Choroid plexus epithelial cell (primary cell): Measurements from ENCODE around the gene NUDT21.

ENCODE experiments used
- DNase-seq: peaks from one replicate; pipeline ENCODE4 v3.0.0-alpha.2; 2010; ENCODE audit warnings: low read depth
- H3K4me3 ChIP-seq: 2 replicates; pipeline ENCODE4 v1.5.1; 2011; ENCODE audit warnings: low read depth, mild to moderate bottlenecking, control low read depth, low read length, moderate library complexity
- CTCF ChIP-seq: conservative IDR thresholded peaks from 2 replicates; pipeline ENCODE4 v1.5.1; 2011; ENCODE audit warnings: low read depth, mild to moderate bottlenecking, control low read depth, inconsistent platforms, low read length, moderate library complexity

Gene NUDT21

DNA sequence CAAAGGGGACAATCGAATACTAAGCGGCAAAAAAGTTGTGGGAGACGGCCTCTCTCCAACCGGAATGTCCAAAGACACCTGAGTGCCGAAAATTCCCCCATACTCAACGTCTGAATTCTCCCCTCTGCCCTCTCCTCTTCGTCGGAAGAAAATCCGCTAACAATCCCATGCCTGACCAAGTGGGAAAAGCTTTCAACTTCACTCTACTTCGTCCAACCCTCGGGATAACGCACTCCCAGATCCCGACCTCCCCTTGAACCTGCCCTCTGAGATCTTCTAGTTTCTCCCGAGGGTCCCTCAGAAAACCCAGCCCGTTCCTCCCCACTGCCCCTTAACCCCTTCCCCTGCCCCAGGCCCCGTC, 26.7 kb downstream of the NUDT21 start:
- no peak for DNase-seq
- peak overlapping the region; percentile 72 for H3K4me3 ChIP-seq
- TF ChIP-seq CTCF, result no peak

DNA sequence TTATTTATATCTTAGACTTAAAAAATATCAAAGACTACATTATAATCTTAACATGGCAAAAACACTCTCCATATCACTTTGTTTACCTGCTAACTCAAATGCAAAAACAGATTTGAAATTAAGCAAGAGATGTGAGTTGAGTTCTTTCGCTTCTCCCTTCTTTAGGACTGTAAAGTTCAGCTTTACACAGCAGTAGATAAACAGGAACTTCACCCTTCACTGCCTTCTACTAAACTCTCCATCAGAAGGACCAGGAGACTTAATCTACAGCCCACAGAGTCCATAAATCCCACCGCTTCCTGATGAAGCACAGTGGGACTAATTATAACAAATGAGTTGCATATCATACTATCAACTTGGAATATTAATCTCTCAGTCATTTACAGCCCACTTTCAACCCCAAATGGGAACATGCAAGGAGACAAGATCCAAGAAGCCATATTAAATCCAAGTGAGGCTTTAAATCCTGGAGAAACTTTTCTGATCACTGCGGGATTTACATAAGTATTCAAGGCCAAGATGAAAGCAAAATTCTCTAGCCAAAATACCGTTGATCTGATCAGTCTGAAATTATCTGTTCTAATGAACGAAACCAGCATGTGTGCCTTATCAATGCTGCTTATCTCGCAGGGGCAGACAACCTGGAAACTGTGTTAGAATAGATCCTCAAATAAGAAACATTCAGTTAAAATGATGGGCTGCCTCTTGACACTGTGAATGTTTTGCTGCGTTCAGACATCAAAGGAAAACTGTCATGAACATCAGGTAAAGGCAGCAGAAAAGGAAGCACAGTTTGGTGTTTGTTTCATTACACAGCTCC, 27.3 kb downstream of the NUDT21 start:
- peak; percentile 29 for DNase-seq
- no peak for TF ChIP-seq CTCF
- H3K4me3 ChIP-seq, result peak overlapping the region; percentile 72

- no peak for TF ChIP-seq CTCF
- H3K4me3 ChIP-seq, result no peak overlapping the region
- DNase-seq, result no peak
Observed at GRCh38 chr16:56422896-56423441, 28.2 kb downstream of the NUDT21 start.

DNA sequence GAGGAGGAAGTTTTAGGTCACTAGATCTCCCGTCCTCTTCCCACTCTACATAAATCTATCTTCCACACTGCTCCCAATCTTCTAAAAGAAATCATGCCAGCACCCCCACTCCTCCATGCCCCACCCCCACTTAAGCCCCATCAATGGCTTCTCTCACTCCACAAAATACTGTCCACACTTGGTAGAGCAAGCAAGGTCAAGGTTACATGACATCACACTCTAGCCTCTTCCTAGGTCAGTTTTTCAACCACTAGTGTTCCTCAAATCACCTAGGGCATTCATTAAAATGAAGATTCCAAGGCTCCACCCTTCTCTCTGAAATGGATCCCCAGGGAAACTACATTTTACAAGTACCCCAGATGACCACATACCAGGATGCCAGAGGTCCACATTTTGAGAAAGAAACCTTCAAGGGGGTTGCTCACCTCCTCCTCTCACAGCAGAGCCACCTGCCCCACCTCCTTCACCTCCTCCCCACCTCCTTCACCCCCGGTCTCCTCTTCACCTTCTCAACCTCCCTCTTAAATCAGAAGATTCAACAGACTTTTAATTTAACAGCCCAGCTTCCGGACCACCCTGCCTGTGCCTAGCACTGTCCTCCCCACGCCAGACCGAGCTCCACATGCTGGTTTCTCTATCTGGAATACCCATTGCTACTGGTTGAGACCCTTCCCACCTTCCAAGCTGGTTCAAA, 29.0 kb downstream of the NUDT21 start:
- no peak for DNase-seq
- H3K4me3 ChIP-seq, result no peak overlapping the region
- no peak for TF ChIP-seq CTCF

GRCh38 chr16:56421313-56421712, 29.8 kb downstream of the NUDT21 start:
- no peak for TF ChIP-seq CTCF
- DNase-seq, result no peak
- no peak overlapping the region for H3K4me3 ChIP-seq

DNA sequence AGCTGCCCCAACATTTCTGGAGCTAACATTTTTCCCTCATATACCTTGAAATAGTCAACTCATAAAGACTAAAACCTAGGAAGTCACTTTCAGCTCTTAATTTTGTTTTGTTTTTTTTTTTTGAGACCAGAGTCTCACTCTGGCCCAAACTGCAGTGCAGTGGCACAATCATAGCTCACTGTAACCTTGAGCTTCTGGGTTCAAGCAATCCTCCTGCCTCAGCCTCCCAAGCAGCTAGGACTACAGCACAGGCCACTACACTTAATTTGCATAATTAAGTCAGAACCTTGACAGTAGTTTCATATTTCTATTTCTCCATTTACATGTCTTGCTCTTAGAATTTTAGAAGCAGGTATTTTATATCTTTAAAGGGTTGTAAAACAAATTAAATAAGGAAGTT, 30.5 kb downstream of the NUDT21 start:
- H3K4me3 ChIP-seq, result no peak overlapping the region
- DNase-seq, result no peak
- no peak for TF ChIP-seq CTCF
